Caki2 (cell line): ENCODE measurements around the gene NEURL3. TPM values are rescaled to one million over a fixed set of nuclear protein-coding genes. Genes with fewer than 3 reads are reported as not detected.

Source experiments
- DNase-seq: peaks from one replicate; pipeline ENCODE4 v3.0.0-alpha.2; 2015; ENCODE audit warnings: low read depth
- in situ Hi-C: cut with HindIII; loops from 2 replicates; pipeline ENCODE4 v1.10.0; 2016; ENCODE audit warnings: low sequenced_read_pairs, low pct_unique_long_range_greater_than_20kb, mixed read lengths
- total RNA-seq: library from RNA; depleted of rRNA; stranded (reverse); fragments of >200 nt; shearing (Covaris generic); gene quantifications from 2 replicates; pipeline ENCODE4 v1.2.3, GENCODE V29; 2014; ENCODE audit warnings: low replicate concordance

The NEURL3 gene
- total RNA-seq, 1 experiment from 2014 or later, result 29.6 TPM

DNA sequence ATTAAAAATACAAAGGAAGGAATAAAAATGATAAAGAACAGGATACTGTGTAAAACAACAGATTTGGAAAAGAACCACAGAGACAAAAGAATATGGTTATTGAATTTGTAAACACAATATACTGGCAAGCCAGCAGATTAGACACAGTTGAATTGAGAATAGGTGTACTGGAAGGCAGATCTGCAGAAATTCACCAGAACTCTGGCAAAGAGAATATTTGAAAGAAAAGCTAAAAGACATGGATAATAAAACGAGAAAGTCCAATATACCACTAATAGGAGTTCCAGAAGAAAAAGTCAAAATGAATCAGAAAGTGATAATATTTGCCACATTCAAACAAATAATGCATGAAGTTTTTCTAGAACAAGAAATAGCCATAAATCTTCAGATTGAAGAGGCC lies 11.9 kb upstream of the NEURL3 start:
- DNase-seq, result no peak
- in situ Hi-C loops, result no loop called here

DNA sequence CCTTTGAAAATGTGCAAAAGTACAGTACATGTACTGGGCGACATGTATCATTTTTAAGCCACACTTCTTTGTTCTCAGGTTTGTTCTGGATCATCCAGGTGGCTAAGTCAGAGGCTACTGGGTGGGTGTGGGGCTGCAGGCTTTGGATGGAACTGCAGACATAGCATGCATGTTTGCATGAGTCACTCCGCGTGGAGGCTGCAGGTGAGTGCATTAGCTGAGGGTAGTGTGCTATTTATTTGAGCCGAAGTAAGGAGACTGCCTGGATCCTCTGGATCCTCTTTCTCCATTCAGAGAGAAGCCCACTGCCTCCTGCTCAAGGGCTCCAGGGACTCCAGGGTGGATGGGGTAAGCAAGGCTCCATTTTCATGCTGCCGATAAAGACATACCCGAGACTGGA lies 9.4 kb upstream of the NEURL3 start:
- in situ Hi-C loops, result no loop called here
- DNase-seq, result no peak

DNA sequence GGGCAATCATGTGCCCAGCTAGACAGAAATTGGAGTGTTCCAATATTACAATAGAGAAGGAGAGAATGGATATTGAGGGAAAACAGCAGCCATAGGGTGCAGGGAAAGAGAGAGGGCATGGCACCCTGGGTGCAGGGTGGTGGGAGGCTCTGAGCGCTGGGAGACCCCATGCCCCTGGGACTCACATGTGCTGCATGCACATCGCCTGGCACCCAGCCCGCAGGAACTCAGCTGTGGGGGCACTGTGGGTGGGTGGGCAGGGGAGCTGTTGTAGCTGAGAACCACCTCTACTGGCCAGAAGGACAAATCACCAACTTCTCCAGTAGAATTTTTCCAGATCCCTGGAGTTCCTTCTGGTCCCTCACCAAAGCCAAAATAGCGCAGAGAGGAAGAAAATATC lies 7.2 kb upstream of the NEURL3 start:
- no peak for DNase-seq
- in situ Hi-C loops, result no loop called here

DNA sequence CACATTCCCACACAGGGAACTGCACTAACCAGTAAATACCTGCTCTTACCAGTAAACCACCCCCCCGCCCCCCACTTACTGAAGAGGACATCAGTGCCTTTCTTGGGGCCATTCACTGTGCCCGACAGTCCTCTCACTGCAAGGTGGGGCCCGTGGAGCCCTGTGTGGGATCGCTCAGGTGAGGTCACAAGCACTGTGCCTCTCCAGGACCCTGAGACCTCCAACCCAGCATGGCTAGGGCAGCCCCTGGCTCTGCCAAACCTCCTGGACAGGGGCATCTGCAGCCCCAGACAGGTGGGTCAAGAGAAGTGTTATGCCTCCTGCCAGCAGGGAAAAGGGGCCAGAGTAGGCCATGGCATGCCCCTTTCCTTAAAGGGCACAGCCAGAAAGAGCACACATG lies 6.7 kb upstream of the NEURL3 start:
- in situ Hi-C loops, result no loop called here
- DNase-seq, result no peak

DNA sequence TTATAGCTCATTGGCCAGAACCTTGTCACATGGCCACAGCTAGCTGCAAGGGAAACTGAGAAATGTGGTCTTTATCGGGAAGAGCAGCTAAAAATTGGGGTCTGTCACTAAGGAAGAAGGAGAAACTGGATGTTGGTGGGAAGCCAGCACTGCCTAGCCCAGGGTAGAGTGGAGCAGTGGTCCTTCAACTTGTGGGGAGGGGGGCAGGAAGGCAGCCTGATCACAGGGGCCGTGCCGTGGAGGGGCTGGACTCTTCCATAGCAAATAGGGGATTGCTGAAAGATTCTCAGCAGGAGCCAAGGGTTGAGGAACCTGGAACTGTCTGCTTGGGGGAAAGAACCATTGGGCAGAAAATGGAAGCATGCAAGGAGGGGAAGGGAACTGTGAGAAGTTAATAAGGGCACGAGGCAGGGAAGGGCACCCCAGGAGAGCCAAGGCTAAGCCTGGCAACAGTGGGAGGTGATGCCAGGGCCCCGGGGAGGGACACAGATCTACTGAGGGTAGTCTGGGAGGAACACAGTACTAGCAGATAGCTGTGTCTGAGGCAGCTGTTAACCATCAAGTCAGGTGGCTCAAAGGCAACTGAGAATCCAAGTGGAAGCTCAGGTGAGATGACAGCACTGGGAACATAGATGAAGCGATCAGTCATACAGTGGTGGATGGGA lies 5.9 kb upstream of the NEURL3 start:
- no peak for DNase-seq
- in situ Hi-C loops, result no loop called here

DNA sequence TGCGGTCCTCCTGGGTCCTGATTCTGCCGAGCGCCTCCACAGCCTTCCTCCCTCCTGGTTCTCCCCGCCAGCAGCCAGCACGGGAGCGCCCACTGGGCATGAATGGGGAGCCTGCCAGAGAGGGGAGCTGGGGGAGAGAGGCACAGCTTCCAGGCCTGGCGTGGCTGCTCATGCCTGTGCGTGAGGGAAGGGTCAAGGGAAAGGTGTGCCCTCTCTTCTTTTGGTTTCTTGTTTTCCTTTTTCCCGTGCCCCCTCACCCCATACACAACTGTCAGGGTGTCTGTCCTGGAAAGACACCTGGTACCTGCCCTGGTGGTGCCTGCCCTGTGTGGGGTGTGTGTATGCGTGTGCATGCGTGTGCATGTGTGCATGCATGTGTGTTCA lies 4.7 kb upstream of the NEURL3 start:
- DNase-seq, result no peak
- in situ Hi-C loops, result no loop called here

DNA sequence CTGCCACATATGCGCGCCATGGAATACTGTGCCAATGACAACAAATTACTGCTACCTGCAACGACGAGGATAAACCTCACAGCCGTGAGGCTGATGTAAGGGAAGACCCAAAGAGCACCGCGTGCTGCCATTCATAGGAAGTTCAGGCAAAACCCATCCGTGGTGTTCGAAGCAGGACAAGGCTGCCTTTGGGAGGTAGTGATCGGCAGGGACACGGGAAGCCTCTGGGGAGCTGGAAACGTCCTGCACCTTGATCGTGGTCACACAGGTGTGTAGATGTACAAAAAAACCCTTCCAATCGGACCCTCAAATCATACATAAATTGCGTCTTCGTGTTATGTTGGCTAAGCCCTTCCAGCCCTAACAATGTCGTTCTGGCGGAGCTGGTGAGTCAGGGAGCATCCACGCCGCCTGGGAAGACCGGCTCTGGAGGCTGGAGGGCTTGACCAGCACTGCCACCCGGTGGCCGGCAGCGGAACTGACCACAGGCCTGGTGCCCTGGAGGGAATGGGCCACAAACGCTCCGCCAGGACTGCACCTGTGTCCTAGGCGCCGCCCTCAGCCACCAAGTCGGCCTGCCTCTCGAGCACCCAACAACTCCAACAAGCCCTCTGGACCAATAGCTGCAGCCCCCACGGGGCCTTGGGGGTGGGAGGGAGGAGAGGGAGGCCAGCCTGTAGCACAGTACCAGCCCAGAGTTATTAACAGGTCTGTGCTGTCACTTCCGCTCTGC lies 4.1 kb upstream of the NEURL3 start:
- in situ Hi-C loops, result no loop called here
- peak; percentile 82 for DNase-seq

DNA sequence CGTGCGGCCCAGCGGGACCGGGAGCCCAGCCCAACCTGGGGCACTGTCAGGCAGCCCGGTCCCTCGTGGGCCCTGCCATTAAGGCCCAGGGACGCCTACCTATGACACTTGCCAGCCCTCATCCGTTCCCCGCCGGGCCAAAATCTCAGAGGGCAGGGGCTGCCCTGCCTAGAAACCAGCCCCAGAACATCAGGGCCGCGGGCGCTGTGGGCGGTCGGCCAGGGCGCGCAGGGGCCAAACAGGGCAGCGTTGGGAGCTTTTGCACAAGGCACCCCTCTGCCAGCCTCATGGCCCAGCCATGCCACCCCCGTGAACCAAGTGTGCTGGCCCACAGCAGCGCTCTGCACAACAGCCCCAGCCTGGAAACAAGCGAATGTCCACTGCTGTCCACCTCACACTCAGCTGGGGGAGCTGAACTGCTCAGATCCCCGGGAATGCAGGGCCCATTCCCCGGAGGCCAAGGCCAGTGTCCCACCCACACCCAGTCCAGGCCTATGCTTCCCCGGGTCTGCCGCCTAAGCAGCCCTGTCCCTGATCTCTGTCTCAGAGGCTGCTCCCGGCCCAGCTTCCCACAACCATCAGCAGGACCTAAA lies 3.5 kb upstream of the NEURL3 start:
- DNase-seq, result no peak
- in situ Hi-C loops, result no loop called here

DNA sequence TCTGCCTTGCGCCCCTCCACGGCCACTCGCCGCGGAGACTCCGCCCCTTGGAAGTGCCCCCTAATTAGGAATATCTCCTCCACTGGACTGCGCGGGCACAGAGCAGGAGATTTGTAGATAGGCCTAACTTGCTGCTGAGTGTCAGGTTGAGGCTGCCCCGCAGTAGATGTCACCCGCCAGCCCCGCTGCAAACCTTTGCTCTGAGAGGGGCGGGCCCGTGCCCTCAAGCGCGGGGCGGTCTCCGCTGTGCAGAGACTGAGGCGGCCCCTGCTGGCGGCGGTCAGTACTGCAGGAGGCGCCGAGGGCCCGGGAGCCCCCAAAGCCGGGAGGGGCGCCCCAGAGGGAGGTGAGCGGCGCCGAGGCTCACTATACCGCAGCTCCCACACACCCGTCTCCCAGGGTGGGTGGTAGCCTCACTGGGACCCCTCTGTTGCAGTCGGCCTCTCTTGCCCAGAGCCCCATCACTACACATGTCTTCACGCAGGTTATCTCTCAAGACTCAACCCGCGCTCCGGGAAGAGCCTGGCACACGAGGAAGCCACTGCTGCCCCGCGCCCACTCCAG lies 2.9 kb upstream of the NEURL3 start:
- in situ Hi-C loops, result no loop called here
- peak; percentile 74 for DNase-seq

DNA sequence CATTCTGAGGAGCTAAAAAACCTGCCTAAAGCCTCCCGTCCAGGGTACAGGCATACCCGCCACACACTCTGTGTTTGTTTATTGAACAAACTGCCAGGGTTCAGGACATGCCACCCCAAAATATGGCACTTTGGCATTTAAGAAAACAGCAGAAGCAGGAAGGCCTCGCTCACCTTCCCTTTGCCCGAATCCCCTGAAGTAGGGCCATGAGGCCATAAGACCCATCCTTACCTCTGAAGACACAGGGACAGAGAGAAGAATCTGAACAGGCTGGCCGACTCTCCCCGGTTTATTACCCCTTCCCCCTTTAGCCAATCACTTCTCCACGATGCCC lies 1.7 kb upstream of the NEURL3 start:
- no peak for DNase-seq
- in situ Hi-C loops, result no loop called here

DNA sequence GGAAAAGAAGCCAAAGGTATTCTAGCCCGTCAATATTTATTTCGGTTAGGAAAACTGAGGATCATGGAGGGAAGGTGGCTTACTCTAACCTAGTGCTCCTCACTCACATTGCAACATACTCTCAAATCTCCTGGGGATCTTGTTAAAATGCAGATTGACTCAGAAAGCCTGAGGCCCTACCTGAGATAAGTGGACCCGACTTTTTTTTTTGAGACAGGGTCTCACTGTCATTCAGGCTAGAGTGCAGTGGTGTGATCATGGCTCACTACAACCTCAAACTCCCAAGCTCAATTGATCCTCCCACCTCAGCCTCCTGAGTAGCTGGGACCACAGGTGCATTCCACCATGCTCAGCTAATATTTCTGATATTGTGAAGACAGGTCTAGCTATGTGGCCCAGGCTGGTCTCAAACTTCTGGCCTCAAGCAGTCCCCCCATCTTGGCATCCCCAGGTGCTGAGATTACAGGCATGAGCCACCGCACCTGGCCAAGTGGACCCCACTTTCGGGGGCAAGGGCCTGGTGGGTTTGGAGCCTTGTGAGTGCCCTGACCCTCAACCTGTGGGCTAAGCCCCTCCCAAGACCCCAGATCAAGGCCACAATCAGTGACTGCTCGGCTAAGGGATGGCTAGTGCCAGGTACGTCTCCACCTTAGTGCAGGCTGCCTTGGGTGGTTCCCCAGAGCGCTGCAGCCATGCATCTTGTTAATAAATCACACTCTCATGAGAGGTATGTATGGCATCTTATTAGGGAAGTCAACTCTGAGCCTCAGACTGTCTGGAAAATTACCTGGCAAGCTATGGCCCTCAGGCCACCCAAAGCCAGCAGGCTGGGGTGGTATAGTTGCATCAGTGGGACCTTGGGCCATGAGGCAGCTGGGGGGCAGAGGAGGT lies 1.1 kb upstream of the NEURL3 start:
- in situ Hi-C loops, result no loop called here
- DNase-seq, result peak; percentile 34

DNA sequence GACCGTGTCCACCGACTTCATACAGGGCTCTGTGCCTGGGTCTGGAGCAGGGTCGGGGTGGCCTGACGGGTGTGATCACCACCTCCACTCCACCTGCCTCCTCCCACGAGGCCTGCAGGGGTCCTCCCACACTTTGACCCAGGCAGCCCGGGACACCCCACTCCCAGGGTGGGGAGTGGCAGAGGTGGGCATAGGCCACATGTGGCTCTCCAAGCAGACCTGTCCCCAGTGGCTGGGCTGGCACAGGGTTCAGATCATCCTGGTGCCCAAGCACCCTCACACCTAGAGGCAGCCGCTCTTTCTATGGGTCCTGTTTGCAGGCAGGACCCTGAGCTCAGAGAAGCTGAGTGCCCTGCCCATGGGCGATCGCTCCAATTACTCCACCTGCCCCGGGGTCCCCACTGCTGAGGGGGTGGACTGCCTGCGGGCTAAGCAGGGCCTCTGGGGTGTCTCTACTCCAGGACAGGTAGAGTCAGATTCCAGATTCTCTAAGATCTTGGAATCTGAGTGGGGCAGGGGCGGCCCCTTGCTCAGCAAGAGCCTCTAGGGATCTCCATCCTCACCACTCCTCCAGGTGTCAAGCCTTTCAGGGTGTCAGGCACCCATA lies 1.4 kb downstream of the NEURL3 start:
- in situ Hi-C loops, result no loop called here
- DNase-seq, result no peak

DNA sequence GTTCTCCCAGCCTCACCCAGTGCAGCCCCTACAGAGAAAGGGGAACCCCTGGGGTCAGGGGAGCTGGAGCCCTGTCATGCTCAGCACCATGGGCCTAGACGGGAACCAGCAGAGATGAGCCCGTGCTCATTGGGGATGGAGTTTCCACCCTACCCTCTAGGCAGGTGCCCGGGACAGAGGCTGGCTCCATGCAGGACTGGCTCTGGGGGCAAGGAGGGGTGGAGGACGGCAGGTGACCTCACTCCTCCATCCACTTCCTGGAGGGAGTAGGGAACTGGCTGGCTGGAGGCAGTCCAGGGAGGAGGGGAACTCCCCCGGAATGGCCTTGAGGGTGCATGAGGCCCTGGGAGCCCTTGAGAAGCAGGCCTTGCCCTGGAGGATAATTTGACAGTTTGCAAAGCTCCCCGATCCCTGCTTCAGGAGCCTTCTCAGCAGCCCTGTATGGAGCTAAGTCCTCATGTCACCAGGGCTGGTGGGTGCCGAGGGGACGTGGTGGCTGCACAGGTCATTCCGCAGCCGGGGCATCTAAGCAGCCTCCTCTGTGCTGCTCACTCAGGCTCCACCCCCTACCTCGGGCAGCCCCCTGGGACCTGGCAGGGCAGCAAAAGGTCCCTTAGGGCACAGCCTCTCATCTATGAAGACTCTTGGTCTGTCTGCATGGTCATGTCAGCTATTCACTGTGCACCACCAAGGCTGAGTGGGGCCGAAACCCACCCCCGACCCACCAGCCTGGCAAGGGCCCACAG lies 2.1 kb downstream of the NEURL3 start:
- in situ Hi-C loops, result no loop called here
- DNase-seq, result peak; percentile 36

DNA sequence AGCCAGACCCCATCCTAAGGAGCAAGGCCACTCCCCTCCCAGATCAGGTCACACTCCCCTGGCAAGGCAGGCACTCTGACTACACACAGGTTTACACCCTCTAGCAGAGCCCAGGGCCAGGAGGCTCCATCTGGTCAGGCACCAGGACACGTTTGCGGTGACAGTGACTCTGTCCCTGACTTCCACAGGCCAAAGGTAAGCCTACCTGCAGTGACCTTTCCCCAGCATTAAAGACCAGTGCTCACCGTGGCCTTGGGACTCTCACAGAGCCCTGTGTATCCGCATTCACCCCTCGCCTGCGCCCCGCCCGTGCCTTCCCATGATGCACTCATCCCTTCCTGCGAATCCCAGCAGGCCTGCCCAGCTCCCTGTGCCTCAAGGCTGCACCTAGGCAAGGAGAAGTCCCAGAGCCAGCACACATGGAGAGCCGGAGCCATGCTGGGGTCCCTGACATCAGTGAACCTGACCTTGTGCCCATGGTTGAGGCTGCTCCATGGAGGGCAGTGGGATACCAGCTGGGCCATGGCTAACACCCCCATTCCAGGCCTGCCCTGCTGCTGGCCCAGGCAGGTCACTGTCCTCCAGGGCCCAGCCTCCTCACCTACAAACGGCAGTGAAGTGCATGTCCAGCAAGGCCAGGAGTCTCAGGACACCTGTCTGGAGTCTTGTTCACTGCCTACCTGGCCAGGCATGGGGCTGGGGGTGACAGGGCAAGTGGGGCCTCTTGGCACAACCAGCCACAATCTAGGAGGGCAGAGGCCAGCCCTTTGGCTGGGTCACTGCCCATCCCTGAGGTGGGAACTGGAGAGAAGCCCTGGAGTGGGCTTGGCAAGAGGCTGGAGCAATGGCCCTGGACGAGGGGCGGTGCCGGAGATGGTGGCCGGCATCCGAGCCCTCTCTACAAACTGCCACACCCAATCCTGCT lies 3.0 kb downstream of the NEURL3 start:
- in situ Hi-C loops, result no loop called here
- DNase-seq, result no peak

DNA sequence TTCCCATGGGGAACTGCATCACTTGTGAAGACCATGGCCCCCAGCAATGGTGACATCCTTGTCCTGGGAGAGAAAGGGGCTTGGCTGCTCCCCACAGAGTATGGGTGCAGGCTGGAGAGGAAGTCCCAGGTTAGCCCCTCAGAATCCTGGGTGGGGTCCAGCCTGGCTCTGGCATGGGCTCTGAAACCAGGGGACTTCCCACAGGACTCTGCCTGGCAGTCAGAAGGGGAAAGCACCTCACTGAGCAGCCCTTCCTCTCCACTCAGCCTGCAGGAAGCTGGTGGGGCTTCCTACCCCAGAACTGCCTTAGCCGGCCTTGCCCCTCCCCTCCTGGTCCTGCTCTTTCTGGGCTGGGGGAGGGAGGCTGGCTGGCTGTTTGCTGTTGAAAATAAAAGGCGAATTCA lies 3.7 kb downstream of the NEURL3 start:
- no peak for DNase-seq
- in situ Hi-C loops, result no loop called here

DNA sequence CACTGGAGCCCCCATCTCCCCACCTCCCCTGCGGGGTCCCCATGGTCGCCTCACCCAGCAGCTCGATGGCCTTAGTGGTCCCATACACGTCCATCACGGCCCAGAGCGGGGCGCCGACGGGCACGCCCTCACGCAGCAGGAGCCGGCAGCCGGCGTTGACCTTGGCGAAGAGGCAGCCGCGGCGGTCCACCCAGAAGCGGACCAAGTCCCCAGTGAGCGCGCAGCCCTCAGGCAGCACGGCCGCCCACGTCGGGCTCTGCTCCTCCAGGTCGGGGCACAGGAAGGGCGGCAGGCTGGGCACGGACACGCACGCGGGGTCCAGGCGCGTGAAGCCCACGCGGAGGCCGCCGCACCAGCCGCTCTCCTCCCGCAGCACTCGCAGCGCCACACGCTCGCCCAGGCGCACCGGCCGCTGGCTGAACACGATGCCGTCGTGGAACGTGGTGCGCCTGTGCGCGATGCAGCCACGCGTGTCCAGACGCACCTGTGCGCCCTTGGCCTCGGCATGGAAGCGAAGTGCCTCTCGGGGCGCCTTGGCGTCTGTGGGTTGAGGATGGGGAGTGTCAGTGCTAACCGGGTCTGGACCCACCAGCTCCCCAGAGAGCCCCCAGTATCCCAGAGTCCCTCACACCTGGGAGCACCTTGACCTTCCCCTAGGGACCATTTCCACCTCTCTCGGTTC lies 4.6 kb downstream of the NEURL3 start:
- in situ Hi-C loops, result no loop called here
- no peak for DNase-seq
